T follicular helper cell (primary cell): ENCODE data around the gene KL.

Source experiments
- DNase-seq: peaks from one replicate; pipeline ENCODE4 v3.0.0-alpha.2; 2020; ENCODE audit warnings: low read depth

Gene KL

GRCh38 chr13:33111414-33112110, 95.3 kb downstream of the KL start:
- no peak for DNase-seq

- DNase-seq = no peak
Observed at GRCh38 chr13:33112766-33113165, 96.5 kb downstream of the KL start.

GRCh38 chr13:33114146-33114545, 97.9 kb downstream of the KL start:
- no peak for DNase-seq

DNA sequence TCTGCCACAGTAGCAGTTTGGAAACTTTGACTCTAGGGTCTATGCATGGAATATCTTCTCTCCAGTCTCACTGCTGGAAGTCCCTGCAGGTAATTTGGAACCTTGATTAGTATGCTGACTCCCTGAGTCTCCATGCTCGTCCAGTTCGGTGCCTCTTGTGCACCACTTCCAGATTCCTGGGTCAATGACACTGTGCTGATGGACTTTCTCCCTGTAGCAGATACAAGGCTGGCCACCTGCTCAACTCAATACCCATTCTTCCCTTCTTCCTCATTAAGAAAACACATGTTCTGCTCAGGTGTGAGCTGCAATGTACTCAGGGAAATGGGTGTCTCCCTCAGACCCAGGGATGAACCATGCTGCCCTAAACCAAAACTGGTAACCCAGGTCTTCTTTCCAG, 99.1 kb downstream of the KL start:
- DNase-seq = no peak
